PFSK-1 (cell line): Measurements from ENCODE around the gene GRK7.

Experiments used
- FOXP2 ChIP-seq: optimal IDR thresholded peaks from 2 replicates; pipeline ENCODE3; 2011; ENCODE audit warnings: borderline replicate concordance, control low read depth, inconsistent platforms; ENCODE audit not compliant: insufficient read depth; ENCODE audit errors: extremely low read length, extremely low read depth
- POLR2AphosphoS5 ChIP-seq: IDR thresholded peaks from 2 replicates; pipeline ENCODE4 v1.6.1; 2012; ENCODE audit warnings: low read depth, mild to moderate bottlenecking, control low read depth, low read length, moderate library complexity
- SIN3A ChIP-seq: IDR thresholded peaks from 2 replicates; pipeline ENCODE4 v1.6.1; 2012; ENCODE audit warnings: mild to moderate bottlenecking, low read length, moderate library complexity, borderline replicate concordance; ENCODE audit not compliant: insufficient read depth
- TAF1 ChIP-seq: IDR thresholded peaks from 2 replicates; pipeline ENCODE4 v1.6.1; 2012; ENCODE audit warnings: low read length, control low read depth, borderline replicate concordance; ENCODE audit not compliant: insufficient read depth
- TF ChIP-seq, protein P1 (sequence below), 2 experiments: IDR thresholded peaks; 2 replicates each; pipeline versions ENCODE4 v1.6.1 to v1.8.0; 2011 to 2012; ENCODE audit warnings: low read depth in 2 of 2, low read length in 2 of 2, control low read depth in 1 of 2, inconsistent platforms in 1 of 2, mild to moderate bottlenecking in 1 of 2, moderate library complexity in 1 of 2; ENCODE audit not compliant: insufficient read depth in 1 of 2

Gene GRK7

GRCh38 chr3:141793476-141794260 is 30.5 kb downstream of the GRK7 start:
- TF ChIP-seq TAF1 (no peak), SIN3A (no peak), FOXP2 (no peak), POLR2AphosphoS5 (no peak)
- TF ChIP-seq, protein P1, sequence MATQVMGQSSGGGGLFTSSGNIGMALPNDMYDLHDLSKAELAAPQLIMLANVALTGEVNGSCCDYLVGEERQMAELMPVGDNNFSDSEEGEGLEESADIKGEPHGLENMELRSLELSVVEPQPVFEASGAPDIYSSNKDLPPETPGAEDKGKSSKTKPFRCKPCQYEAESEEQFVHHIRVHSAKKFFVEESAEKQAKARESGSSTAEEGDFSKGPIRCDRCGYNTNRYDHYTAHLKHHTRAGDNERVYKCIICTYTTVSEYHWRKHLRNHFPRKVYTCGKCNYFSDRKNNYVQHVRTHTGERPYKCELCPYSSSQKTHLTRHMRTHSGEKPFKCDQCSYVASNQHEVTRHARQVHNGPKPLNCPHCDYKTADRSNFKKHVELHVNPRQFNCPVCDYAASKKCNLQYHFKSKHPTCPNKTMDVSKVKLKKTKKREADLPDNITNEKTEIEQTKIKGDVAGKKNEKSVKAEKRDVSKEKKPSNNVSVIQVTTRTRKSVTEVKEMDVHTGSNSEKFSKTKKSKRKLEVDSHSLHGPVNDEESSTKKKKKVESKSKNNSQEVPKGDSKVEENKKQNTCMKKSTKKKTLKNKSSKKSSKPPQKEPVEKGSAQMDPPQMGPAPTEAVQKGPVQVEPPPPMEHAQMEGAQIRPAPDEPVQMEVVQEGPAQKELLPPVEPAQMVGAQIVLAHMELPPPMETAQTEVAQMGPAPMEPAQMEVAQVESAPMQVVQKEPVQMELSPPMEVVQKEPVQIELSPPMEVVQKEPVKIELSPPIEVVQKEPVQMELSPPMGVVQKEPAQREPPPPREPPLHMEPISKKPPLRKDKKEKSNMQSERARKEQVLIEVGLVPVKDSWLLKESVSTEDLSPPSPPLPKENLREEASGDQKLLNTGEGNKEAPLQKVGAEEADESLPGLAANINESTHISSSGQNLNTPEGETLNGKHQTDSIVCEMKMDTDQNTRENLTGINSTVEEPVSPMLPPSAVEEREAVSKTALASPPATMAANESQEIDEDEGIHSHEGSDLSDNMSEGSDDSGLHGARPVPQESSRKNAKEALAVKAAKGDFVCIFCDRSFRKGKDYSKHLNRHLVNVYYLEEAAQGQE (IDR thresholded peaks at IDR 0.05; ENCODE audit: insufficient read depth in 1 of 2, low read depth in 2 of 2, low read length in 2 of 2), result no peak

DNA sequence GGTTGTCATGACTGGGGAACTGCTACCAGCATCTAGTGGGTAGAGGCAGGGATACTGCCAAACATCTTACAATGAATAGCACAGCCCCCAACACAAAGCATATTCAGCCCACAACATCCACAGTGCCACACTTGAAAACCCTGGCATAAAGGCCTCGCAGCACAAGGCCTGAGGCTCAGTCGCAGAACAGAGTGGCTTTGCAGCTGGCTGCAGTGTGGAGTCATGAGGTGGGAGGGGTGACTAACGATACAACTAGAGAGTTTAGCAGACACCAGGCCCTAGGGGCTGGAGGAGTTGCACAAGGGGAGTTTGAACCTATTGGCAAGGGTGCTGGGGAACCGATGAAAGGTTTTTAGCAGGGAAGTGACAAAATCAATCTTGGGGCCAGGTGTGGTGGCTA is 32.1 kb downstream of the GRK7 start:
- TF ChIP-seq FOXP2 (no peak), POLR2AphosphoS5 (no peak)
- TF ChIP-seq, protein P1 (IDR thresholded peaks at IDR 0.05; ENCODE audit: insufficient read depth in 1 of 2, low read depth in 2 of 2, low read length in 2 of 2), result no peak

DNA sequence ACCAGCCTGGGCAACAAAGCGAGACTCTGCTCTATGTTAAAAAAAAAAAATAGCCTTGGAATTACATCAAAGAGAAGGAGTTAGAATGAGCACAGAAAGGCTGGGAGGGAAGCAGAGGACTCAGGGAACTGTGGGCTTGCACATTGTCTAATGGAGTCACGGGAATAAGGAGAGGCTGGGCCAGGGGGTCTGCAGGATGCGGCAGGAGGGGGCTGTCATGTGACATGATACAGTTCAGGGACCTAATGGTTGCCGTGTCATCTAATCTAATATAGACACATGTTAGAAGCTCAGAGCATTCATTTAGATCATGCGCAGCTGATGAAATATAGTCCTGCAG is 32.5 kb downstream of the GRK7 start:
- no peak for TF ChIP-seq POLR2AphosphoS5
- TF ChIP-seq TAF1, result no peak
- TF ChIP-seq, protein P1 (IDR thresholded peaks at IDR 0.05; ENCODE audit: insufficient read depth in 1 of 2, low read depth in 2 of 2, low read length in 2 of 2), result no peak
- TF ChIP-seq SIN3A, result no peak
- no peak for TF ChIP-seq FOXP2

DNA sequence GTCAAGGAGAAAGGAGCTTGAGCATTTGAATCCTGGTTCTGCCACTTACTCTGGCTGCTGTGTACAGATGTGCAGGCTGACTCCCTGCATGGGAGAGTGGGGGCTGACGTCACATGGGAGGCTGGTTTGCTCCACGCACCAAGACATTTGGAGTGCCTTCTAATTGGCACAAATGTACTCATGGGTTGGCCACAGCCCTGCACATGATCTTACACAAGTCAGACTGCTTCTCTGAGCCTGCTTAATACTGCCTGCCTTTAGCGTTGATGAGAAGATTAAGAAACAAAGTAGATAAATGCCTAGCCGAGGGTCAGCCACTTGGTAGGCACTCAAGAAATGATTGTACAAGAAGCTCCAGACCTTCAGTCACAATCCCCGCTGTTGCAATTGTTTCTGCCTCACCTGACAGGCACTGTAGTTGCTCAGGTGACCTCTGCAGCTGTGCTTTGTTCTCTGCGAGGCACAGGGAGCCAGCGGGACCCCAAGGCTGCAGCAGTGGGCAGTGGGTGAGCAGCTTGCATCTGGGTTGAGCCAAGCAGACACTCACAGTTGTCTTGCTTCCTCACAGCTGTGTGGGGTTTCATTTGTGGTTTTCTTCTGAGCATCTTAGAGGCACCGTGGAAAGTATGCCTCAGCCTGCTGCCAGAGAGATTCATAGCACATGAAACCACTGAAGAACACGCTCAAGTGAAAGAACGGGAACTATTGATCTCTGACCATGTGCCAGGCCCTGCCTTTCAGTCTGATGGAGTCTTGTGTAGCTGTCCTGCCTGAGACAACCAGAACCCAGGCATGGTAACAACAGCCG is 33.1 kb downstream of the GRK7 start:
- no peak for TF ChIP-seq TAF1
- TF ChIP-seq FOXP2, result no peak
- TF ChIP-seq POLR2AphosphoS5, result no peak
- no peak for TF ChIP-seq SIN3A
- TF ChIP-seq, protein P1 (IDR thresholded peaks at IDR 0.05; ENCODE audit: insufficient read depth in 1 of 2, low read depth in 2 of 2, low read length in 2 of 2), result no peak
